Stimulated activated naive CD8-positive, alpha-beta T cell treated with anti-CD3 and anti-CD28 coated beads, Interleukin-15, Interleukin-2, amounts not matched to agents 100 ng/mL and 50 ng/mL, for 24 hours (primary cell): ENCODE measurements around the gene RASSF1.

ENCODE experiments used
- H3K27ac Mint-ChIP-seq: one replicate; pipeline ENCODE4 v1.8.0; 2021; ENCODE audit warnings: mild to moderate bottlenecking, mixed read lengths
- H3K27me3 Mint-ChIP-seq: one replicate; pipeline ENCODE4 v1.8.0; 2021; ENCODE audit warnings: mixed read lengths
- H3K36me3 Mint-ChIP-seq: one replicate; pipeline ENCODE4 v1.8.0; 2021; ENCODE audit warnings: low read depth, mixed read lengths
- H3K4me1 Mint-ChIP-seq: one replicate; pipeline ENCODE4 v1.8.0; 2021; ENCODE audit warnings: low read depth, mixed read lengths
- H3K4me3 Mint-ChIP-seq: one replicate; pipeline ENCODE4 v1.8.0; 2021; ENCODE audit warnings: mild to moderate bottlenecking, mixed read lengths
- H3K9me3 Mint-ChIP-seq: one replicate; pipeline ENCODE4 v1.8.0; 2021; ENCODE audit warnings: mixed read lengths

The RASSF1 gene

GRCh38 chr3:50297384-50297775, 43.3 kb downstream of the RASSF1 start:
- peaks cover 29% of the 10 kb centered on the region for H3K4me1 Mint-ChIP-seq
- no peak overlapping the region for H3K27ac Mint-ChIP-seq
- H3K27me3 Mint-ChIP-seq: no peaks in the 10 kb centered on the region
- no peaks in the 10 kb centered on the region for H3K36me3 Mint-ChIP-seq
- no peaks in the 10 kb centered on the region for H3K9me3 Mint-ChIP-seq
- no peak overlapping the region for H3K4me3 Mint-ChIP-seq

- peaks cover 30% of the 10 kb centered on the region for H3K4me1 Mint-ChIP-seq
- H3K4me3 Mint-ChIP-seq: no peak overlapping the region
- H3K27me3 Mint-ChIP-seq: no peaks in the 10 kb centered on the region
- H3K36me3 Mint-ChIP-seq: no peaks in the 10 kb centered on the region
- no peaks in the 10 kb centered on the region for H3K9me3 Mint-ChIP-seq
- no peak overlapping the region for H3K27ac Mint-ChIP-seq
These were observed 43.8 kb downstream of the RASSF1 start for GRCh38 chr3:50296721-50297383.

- Mint-ChIP-seq H3K9me3 (no peaks in the 10 kb centered on the region), H3K36me3 (peaks cover 5% of the 10 kb centered on the region), H3K27me3 (no peaks in the 10 kb centered on the region), H3K4me1 (peaks cover 34% of the 10 kb centered on the region), H3K27ac (no peak overlapping the region), H3K4me3 (no peak overlapping the region)
These were observed 44.8 kb downstream of the RASSF1 start for GRCh38 chr3:50295553-50296431.

- Mint-ChIP-seq H3K4me3 (no peak overlapping the region), H3K27me3 (no peaks in the 10 kb centered on the region), H3K36me3 (peaks cover 9% of the 10 kb centered on the region), H3K27ac (no peak overlapping the region), H3K9me3 (no peaks in the 10 kb centered on the region), H3K4me1 (peaks cover 28% of the 10 kb centered on the region)
These were observed 45.9 kb downstream of the RASSF1 start for GRCh38 chr3:50294492-50295403.

GRCh38 chr3:50294089-50294488, 46.5 kb downstream of the RASSF1 start:
- no peaks in the 10 kb centered on the region for H3K27me3 Mint-ChIP-seq
- no peak overlapping the region for H3K4me3 Mint-ChIP-seq
- peaks cover 16% of the 10 kb centered on the region for H3K36me3 Mint-ChIP-seq
- H3K27ac Mint-ChIP-seq: no peak overlapping the region
- H3K4me1 Mint-ChIP-seq: peaks cover 25% of the 10 kb centered on the region
- no peaks in the 10 kb centered on the region for H3K9me3 Mint-ChIP-seq

GRCh38 chr3:50293079-50293801, 47.4 kb downstream of the RASSF1 start:
- peak overlapping the region; percentile 94 for H3K27ac Mint-ChIP-seq
- peaks cover 21% of the 10 kb centered on the region for H3K4me1 Mint-ChIP-seq
- H3K36me3 Mint-ChIP-seq: peaks cover 23% of the 10 kb centered on the region
- H3K4me3 Mint-ChIP-seq: peak overlapping the region; percentile 87
- no peaks in the 10 kb centered on the region for H3K27me3 Mint-ChIP-seq
- no peaks in the 10 kb centered on the region for H3K9me3 Mint-ChIP-seq

- H3K4me1 Mint-ChIP-seq: peaks cover 17% of the 10 kb centered on the region
- H3K27ac Mint-ChIP-seq: peak within 1 kb of the TSS; percentile 94
- H3K36me3 Mint-ChIP-seq: peaks cover 27% of the 10 kb centered on the region
- H3K4me3 Mint-ChIP-seq: peak within 1 kb of the TSS; percentile 87
- H3K27me3 Mint-ChIP-seq: no peaks in the 10 kb centered on the region
- H3K9me3 Mint-ChIP-seq: no peaks in the 10 kb centered on the region
These were observed 48.2 kb downstream of the RASSF1 start, which contains the start of gene IFRD2 for GRCh38 chr3:50292159-50293078. IFRD2 (minus strand) TSS chr3:50292429; CDS start chr3:50292274, 155 bp downstream.

- no peaks in the 10 kb centered on the region for H3K27me3 Mint-ChIP-seq
- peaks cover 39% of the 10 kb centered on the region for H3K36me3 Mint-ChIP-seq
- H3K9me3 Mint-ChIP-seq: no peaks in the 10 kb centered on the region
- H3K27ac Mint-ChIP-seq: peak overlapping the region; percentile 36
- H3K4me3 Mint-ChIP-seq: peak overlapping the region; percentile 87
- H3K4me1 Mint-ChIP-seq: peaks cover 17% of the 10 kb centered on the region
These were observed 50.4 kb downstream of the RASSF1 start for GRCh38 chr3:50290161-50290641.

- Mint-ChIP-seq H3K4me3 (peak overlapping the region; percentile 87), H3K9me3 (no peaks in the 10 kb centered on the region), H3K36me3 (peaks cover 39% of the 10 kb centered on the region), H3K4me1 (peaks cover 17% of the 10 kb centered on the region), H3K27ac (no peak overlapping the region), H3K27me3 (no peaks in the 10 kb centered on the region)
These were observed 51.5 kb downstream of the RASSF1 start for GRCh38 chr3:50289130-50289529.

GRCh38 chr3:50288387-50289007, 52.1 kb downstream of the RASSF1 start:
- no peaks in the 10 kb centered on the region for H3K9me3 Mint-ChIP-seq
- H3K4me1 Mint-ChIP-seq: peaks cover 17% of the 10 kb centered on the region
- no peaks in the 10 kb centered on the region for H3K27me3 Mint-ChIP-seq
- H3K4me3 Mint-ChIP-seq: no peak overlapping the region
- no peak overlapping the region for H3K27ac Mint-ChIP-seq
- H3K36me3 Mint-ChIP-seq: peaks cover 39% of the 10 kb centered on the region

GRCh38 chr3:50287262-50287661, 53.4 kb downstream of the RASSF1 start:
- Mint-ChIP-seq H3K36me3 (peaks cover 39% of the 10 kb centered on the region), H3K4me3 (no peak overlapping the region), H3K4me1 (peaks cover 10% of the 10 kb centered on the region), H3K27me3 (no peaks in the 10 kb centered on the region), H3K9me3 (no peaks in the 10 kb centered on the region), H3K27ac (no peak overlapping the region)

GRCh38 chr3:50286322-50287227, 54.1 kb downstream of the RASSF1 start:
- peaks cover 9% of the 10 kb centered on the region for H3K4me1 Mint-ChIP-seq
- H3K36me3 Mint-ChIP-seq: peaks cover 39% of the 10 kb centered on the region
- no peak overlapping the region for H3K27ac Mint-ChIP-seq
- no peaks in the 10 kb centered on the region for H3K9me3 Mint-ChIP-seq
- H3K4me3 Mint-ChIP-seq: no peak overlapping the region
- no peaks in the 10 kb centered on the region for H3K27me3 Mint-ChIP-seq
